Progenitor cell of endocrine pancreas (in vitro differentiated cells): Measurements from ENCODE around the gene MRE11. TPM values are rescaled to one million over a fixed set of nuclear protein-coding genes. Genes with fewer than 3 reads are reported as not detected.

Source experiments
- DNase-seq: peaks from one replicate; pipeline ENCODE4 v3.0.0; 2021; ENCODE audit warnings: low spot score; ENCODE audit not compliant: unreplicated experiment
- H3K27ac Mint-ChIP-seq: 2 replicates; pipeline ENCODE4 v1.8.0; 2021; ENCODE audit warnings: mild to moderate bottlenecking, moderate library complexity, mixed read lengths
- H3K27me3 Mint-ChIP-seq: 2 replicates; pipeline ENCODE4 v1.8.0; 2021; ENCODE audit warnings: mixed read lengths
- H3K36me3 Mint-ChIP-seq: 2 replicates; pipeline ENCODE4 v1.8.0; 2022; ENCODE audit warnings: mixed read lengths; ENCODE audit not compliant: insufficient read depth
- H3K4me1 Mint-ChIP-seq: 2 replicates; pipeline ENCODE4 v1.8.0; 2021; ENCODE audit warnings: low read depth, mixed read lengths
- H3K4me3 Mint-ChIP-seq: 2 replicates; pipeline ENCODE4 v1.8.0; 2021; ENCODE audit warnings: low read depth, mild to moderate bottlenecking, moderate library complexity, mixed read lengths
- H3K9me3 Mint-ChIP-seq: 2 replicates; pipeline ENCODE4 v1.8.0; 2021; ENCODE audit warnings: low read depth, mixed read lengths
- CTCF ChIP-seq: fragments of 200-600 bp; sonication (generic); IDR thresholded peaks from one replicate; pipeline ENCODE4 v1.5.0; 2021; ENCODE audit warnings: antibody characterized with exemption, mild to moderate bottlenecking; ENCODE audit not compliant: unreplicated experiment
- total RNA-seq: library from RNA; stranded (reverse); gene quantifications from 2 replicates; pipeline ENCODE4 v1.2.1, GENCODE V29; 2021

Gene MRE11
- total RNA-seq, 1 donor from 2014 or later = 35.1 TPM

GRCh38 chr11:94449437-94449836, 44.2 kb downstream of the MRE11 start:
- peaks cover 9% of the 10 kb centered on the region for H3K4me1 Mint-ChIP-seq
- H3K9me3 Mint-ChIP-seq = no peaks in the 10 kb centered on the region
- H3K27ac Mint-ChIP-seq = no peak overlapping the region
- peaks cover 15% of the 10 kb centered on the region for H3K27me3 Mint-ChIP-seq
- H3K4me3 Mint-ChIP-seq = no peak overlapping the region
- peaks cover 13% of the 10 kb centered on the region for H3K36me3 Mint-ChIP-seq
- TF ChIP-seq CTCF = no peak
- DNase-seq = no peak

DNA sequence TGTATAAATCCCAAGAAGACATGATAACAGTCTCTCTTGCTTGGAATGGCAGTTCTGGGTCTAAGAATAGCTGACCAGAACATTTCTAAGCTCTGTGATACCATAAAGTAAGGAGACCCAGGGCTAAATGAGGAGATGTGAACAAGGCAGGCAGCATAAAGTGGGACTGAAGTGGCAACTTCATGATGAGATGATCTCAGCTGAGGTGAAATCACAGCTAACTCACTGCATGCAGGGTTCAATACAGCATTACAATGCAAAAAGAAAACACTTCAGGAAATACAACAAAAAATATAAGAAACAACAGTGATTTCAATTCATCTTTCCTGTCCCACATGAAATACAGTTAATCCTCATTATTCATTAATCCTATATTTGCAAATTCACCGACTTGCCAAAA, 44.6 kb downstream of the MRE11 start:
- H3K27me3 Mint-ChIP-seq = peaks cover 15% of the 10 kb centered on the region
- H3K36me3 Mint-ChIP-seq = peaks cover 17% of the 10 kb centered on the region
- H3K27ac Mint-ChIP-seq = no peak overlapping the region
- no peak for DNase-seq
- TF ChIP-seq CTCF = no peak
- H3K9me3 Mint-ChIP-seq = no peaks in the 10 kb centered on the region
- no peak overlapping the region for H3K4me3 Mint-ChIP-seq
- H3K4me1 Mint-ChIP-seq = peaks cover 9% of the 10 kb centered on the region

DNA sequence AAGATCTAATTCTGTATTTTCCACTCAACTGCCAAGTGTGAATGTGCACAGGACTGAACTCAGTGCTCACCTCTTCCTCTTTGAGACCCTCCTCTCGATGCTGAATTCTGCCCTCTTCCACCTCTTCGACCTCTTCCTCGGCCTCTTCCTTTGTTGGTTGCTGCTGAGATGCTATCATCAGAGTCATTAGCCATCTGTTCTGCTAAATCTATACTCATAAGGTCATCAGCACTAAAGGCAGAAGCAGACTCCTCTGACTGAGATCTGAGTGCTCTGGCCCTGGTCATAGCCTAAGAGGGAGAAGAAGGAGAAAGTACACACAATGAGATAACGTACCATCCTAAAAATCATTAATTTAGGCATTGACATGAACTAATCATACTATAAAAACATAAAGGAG, 46.5 kb downstream of the MRE11 start:
- TF ChIP-seq CTCF = no peak
- H3K4me1 Mint-ChIP-seq = peaks cover 9% of the 10 kb centered on the region
- peaks cover 9% of the 10 kb centered on the region for H3K27me3 Mint-ChIP-seq
- H3K9me3 Mint-ChIP-seq = no peaks in the 10 kb centered on the region
- peaks cover 14% of the 10 kb centered on the region for H3K36me3 Mint-ChIP-seq
- H3K4me3 Mint-ChIP-seq = no peak overlapping the region
- peak overlapping the region; percentile 35 for H3K27ac Mint-ChIP-seq
- no peak for DNase-seq

DNA sequence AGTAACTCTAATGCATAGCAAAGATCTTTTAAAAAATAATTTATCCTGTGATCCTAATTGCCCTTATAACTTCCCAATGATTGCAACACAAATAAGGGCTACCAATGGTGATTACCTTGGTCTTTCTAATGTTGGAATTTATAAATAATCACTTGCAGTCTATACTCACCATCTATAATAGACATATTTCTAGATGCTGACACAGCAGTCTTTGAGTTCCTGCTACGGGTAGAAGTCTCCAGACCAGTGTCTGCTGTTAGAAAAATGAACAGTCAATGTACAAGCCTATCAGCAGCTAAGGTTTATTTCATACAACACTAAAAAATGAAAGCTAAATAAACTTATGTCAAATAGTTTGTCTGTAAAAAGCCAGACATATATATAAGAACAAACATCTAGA, 48.0 kb downstream of the MRE11 start:
- Mint-ChIP-seq H3K27me3 (peaks cover 9% of the 10 kb centered on the region), H3K4me3 (no peak overlapping the region), H3K36me3 (peaks cover 18% of the 10 kb centered on the region), H3K9me3 (no peaks in the 10 kb centered on the region), H3K27ac (no peak overlapping the region), H3K4me1 (peaks cover 9% of the 10 kb centered on the region)
- DNase-seq = no peak
- no peak for TF ChIP-seq CTCF

- no peak overlapping the region for H3K27ac Mint-ChIP-seq
- no peak overlapping the region for H3K4me3 Mint-ChIP-seq
- DNase-seq = no peak
- H3K4me1 Mint-ChIP-seq = peaks cover 11% of the 10 kb centered on the region
- no peaks in the 10 kb centered on the region for H3K9me3 Mint-ChIP-seq
- TF ChIP-seq CTCF = no peak
- H3K27me3 Mint-ChIP-seq = no peaks in the 10 kb centered on the region
- peaks cover 34% of the 10 kb centered on the region for H3K36me3 Mint-ChIP-seq
These were observed 60.6 kb downstream of the MRE11 start for GRCh38 chr11:94433049-94433448.
